GM18526 (cell line): ENCODE results near the gene ST3GAL2.

Experiments
- POLR2A ChIP-seq: IDR thresholded peaks from 3 replicates; pipeline ENCODE4 v1.6.1; 2011; ENCODE audit not compliant: insufficient read length; ENCODE audit errors: extremely low read depth

ST3GAL2 gene

DNA sequence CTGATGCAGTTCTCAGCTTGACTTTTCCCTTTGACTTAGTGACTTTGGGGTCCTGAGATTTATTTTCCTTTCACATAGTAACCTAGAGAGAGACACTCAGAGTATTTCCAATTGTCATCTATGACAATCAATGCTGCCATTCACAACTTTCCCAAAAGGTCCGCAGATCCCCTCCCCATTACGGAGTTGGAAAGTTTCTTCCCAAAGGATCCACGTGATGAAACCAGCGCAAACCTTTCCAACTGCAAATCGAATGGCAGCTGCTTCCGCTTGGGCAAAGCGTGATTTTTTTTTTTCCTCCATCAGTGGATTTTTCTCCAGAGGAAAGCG is 15.0 kb upstream of the ST3GAL2 start:
- TF ChIP-seq POLR2A = no peak

DNA sequence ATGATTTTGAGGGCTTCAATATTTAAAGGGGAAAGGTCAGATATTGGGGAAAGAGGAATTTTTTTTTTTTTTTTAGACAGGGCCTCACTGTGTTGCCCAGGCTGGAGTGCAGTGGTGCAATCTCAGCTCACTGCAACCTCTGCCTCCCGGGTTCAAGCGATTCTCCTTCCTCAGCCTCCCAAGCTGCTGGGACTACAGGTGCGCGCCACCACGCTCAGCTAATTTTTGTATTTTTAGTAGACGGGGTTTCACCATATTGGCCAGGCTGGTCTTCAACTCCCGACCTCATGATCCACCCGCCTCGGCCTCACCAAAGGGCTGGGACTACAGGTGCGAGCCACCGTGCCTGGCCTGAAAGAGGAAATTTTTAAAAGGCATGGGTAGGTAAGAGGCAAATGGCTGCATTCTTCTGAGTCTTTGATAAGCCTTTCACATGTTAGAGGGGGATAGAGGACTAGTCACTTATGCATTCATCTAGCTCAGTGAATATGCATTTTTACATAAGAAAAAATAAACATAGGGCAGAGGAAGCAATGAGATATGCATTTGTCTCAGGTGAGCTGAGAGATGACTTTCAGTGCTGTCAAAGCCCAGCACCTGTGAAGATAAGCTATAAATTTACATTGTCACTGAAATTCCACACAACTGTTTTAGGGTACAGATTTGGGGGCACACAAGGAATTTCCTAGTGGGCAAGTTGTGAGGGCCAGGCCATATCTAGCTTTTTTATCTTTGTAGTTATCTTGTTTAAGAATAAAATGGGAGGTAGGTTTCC is 14.4 kb upstream of the ST3GAL2 start:
- TF ChIP-seq POLR2A = no peak

DNA sequence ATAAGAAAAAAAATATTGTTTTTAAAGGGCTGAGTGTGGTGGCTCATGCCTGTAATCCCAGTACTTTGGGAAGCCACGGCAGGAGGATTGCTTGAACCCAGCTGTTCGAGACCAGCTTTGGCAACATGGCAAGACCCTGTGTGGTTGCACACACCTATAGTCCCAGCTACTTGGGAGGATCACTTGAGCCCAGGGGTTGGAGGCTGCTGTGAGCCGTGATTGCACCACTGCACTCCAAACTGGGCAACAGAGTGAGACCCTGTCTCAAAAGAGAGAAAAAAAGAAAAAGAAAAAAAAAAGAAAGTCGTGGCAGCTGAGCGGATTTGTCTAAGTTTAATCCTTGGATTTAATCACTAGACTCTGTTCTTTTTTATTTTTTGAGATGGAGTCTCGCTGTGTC is 9.2 kb upstream of the ST3GAL2 start:
- no peak for TF ChIP-seq POLR2A

DNA sequence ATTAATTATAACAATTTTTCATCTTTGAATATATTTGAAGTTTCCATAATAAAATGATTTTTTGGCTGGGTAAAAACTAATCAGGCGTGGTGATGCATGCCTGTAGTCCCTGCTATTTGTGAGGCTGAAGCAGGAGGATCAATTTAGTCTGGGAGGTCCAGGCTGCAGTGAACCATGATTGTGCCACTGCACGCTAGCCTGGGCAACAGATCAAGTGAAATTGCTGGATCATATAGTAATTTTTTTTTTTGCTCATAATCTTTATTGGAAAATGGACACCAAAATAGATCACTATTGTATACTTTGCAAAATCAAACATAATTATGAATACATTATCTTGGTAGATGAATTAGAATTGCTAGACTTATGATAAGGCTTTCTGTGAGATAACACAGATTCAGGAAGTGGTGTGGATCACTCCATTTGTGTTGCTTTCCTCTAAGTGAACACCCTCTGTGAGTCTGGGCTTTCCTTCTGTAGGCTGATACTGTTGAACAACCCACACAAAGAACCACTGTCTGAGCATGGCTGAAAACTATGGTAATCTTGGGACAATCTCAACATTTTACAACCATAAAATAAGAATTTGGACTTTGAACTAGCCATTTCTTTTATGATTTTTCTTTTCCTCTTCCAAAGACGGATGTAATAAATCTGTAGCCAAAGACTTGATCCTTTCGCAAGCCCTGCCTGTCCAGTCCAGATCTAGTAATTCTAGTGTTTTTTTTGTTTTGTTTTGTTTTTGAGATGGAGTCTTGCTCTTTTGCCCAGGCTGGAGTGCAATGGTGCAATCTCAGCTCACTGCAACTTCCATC is 5.6 kb upstream of the ST3GAL2 start:
- TF ChIP-seq POLR2A = no peak

DNA sequence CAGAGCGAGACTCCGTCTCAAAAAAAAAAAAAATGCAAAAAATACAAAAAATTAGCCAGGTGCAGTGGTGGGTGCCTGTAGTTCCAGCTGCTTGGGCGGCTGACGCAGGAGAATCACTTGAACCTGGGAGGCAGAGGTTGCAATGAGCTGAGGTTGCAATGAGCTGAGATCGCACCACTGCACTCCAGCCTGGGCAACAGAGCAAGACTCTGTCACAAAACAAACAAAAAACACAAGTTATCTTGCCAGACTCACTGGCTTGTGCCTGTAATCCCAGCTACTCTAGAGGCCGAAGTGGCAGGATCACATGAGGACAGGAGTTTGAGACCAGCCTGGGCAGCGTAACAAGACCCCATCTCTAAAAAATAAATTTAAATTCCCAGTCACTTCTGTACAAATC is 3.4 kb upstream of the ST3GAL2 start:
- no peak for TF ChIP-seq POLR2A

DNA sequence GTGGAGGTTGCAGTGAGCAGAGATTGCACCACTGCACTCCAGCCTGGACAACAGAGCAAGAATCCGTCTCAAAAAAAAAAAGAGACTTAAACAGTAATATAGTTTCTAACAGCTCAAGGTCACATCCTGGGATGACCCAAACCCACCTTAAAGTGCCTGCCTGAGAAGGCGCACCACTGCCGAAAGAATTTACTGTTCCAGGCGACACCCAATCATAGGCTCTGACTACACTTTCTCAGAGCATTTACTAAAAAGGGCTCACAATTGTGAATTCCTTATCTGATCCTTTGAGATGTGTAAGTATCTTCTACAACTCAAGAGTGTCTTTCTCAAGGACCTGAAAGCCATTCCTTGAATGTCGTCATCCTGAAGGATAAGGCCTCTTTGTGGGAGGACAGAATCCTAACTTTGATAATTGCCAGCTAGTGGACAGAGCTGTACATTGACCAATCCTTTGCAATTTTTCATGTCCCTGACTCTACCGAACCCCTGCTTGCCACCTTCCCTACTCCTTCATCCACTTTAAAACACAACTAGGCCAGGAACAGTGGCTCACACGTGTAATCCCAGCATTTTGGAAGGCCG is 2.6 kb upstream of the ST3GAL2 start:
- TF ChIP-seq POLR2A = no peak

DNA sequence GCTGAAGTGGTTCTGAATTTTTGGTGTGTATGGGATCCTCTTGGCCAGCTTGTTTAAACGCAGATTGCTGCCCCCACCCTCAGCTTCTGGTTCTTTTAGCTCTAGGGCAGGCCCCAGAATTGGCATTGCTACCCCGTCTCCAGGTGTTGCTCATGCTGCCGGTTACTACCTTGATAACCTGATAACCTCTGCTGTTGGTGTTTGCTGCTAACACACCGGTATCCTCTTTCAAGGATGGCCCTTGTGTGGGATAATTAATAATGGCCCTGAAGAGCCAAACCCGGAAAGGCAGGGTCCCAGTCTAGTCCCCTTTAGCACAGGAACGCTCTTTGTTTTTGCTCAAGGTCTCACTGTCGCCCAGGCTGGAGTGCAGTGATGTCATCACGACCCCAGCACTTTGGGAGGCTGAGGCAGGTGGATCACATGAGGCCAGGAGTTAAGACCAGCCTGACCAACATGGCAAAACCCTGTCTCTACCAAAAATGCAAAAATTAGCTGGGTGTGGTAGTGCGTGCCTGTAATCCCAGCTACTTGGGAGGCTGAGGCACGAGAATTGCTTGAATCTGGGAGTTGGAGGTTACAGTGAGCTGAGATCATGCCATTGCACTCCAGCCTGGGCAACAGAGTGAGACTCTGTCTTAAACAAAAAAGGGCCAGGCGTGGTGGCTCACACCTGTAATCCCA is 1.3 kb upstream of the ST3GAL2 start:
- no peak for TF ChIP-seq POLR2A

DNA sequence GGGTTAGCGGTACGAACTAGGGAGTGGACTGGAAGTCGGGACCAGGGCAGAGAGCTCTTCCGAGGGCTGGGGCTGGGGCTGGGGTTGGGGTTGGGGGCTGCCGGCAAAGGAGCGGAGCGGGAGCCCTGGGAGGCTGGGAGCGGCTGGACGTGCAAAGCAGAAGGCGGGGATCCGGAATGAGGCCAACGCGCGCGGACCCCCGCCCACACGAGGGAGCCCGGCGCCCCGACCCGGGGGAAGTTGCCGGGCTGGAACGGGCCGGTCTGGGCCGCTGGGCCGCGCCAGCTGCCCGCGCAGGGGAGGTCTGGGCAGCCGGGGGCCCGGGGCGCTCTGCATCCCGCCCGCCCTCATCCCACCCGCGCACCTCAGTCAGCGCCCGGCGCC is 323 bp downstream of the ST3GAL2 start:
- TF ChIP-seq POLR2A = no peak

DNA sequence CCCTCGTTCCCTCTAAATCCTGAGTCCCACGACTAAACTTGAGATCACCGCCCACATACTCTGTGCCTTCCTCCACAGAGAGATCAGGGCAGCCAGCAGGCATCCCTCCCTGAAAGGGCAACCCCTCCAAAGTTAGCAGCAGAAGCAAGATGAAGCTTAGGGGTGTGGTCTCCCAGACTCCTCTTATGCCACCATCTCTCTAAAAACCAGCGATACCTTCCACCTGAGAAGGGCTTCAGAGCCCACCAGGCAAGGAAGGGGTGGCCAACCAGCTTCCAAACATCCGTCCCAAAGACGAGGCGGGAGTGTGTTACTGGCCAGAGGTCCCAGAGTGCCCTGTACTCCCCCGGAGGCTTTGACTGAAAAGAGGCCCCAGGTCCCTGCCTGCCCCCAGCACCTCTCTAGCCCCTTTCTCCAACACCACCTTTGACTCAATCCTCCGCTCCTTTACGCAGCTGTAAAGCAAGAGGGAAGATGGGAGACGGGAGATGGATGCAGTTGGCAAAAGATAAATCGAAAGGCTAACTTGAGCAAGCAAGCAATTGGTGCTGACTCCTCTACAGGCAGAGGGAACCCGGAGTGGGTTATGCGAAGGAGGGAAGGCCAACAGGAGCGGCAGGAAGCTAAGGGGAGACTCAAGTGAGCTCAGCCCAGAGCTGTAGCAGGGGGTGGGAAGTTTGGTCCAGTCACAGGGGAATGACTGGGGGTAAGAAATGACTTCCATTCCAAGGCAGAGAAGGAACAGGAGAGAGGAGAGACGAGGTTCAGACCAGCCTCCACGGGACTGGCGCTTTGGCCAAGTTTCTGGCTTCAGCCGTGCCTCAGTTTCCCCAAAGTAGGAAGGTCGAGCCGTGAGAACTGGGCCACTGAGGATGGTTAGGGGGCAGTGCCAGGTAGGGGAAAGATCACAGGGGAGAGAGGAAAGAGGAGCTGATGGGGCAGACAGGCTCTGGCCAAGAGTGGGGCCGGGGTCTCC is 1.0 kb downstream of the ST3GAL2 start:
- no peak for TF ChIP-seq POLR2A

DNA sequence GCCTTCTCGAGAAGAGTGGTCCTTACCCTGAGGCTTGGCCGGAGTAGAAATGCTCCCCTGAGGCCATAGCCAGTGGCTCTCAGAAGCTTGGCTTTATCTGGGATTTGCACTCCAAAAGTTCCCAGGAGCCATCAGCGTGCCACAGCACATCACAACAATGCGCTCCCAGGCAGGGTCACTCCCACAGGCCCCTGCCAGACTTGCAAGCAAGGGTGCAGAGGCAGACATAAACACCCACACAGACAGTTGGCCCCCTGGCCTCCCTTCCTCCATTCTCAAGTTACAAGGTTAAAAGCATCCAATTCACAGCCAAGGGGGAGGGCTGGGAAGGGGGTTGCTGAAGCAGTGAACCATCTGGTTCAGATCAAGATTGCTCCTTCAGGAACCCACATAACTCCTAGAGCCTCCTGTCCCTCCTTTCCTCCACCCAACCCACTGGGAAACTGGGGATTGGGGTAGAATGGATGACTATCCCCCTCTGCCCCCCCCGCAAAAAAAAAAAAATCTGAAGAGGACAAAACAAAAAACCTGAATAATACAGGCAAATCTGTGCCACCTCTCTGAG is 1.8 kb downstream of the ST3GAL2 start:
- no peak for TF ChIP-seq POLR2A

DNA sequence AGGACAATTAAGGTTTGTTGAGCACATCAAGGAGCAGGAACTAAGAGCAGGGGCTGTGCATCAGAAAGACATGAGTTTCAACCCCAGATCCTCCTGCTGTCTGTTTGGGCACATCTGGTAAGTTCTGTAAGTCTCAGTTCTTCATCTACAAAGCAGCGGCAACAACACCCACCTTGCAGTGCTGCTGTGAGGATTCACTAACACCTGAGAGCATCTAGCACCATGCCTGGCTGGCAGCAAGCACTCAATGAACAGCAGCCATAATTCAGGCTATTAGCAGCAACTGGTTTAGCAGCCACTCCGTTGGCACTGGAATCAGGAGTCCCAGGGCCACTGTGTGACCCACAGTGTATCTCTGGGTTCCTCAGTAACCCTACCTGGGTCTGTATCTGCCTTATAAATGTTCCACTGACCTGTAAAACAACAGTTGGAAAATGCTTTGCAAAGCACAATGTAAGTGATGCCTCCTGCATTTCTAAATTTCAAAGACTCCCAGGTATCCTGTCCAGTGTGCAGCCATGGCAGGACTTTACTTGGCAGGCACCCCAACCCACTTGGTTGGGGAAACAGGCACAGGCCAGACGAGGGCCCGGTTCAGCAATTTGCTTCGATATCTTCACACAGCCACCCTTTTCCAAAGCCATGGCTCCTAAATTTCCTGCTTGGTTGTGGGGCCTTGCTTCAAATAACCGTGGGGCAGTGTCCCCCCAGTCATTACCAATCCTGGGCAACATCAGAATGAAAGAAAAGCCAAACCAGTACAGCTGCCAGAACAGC is 4.2 kb downstream of the ST3GAL2 start:
- no peak for TF ChIP-seq POLR2A

DNA sequence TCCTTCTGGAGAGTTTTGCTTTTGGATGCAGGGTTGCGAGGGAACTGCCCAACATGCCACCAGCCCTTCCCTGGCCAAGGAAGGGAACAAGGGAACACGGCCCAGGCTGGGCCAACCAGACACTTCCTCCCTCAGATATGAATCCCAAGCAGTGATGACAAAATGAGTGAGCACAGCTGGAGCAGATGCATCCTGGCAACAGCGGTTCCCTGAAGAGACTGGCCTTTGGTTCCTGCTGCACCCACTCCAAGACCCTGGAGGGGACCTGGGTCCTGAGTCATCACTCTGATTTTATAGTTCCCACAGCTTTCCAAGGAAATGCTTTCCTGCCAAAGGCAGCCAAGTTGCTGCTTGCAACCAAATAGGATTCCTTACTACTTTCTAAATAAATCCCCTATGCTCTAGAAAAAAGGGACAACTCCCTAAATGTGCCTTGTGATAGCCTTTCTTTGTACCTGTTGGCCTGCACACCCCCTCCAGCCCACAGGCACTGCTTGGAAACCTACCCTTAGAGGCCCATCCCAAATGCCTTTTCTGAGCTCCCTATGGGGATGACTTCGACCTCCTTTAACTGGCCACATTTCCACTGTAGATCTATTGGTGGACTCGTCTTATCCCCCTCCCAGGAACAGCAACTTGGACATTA is 5.3 kb downstream of the ST3GAL2 start:
- no peak for TF ChIP-seq POLR2A
